ENCODE results near the gene SRP68. TPM values are rescaled to one million over a fixed set of nuclear protein-coding genes. Genes with fewer than 3 reads are reported as not detected.
A peak's percentile ranks its signal among the peaks of the same experiment; 100 is the strongest.

The SRP68 gene
- total and polyA plus RNA-seq, 9 of the 15 experiments (the other 6 are each of a cell fraction or from before 2014, with no cell fraction given), result 29.4 to 92.6 (median 36.2) TPM

- H3K79me2 ChIP-seq (ENCODE audit: control insufficient read depth, insufficient read depth, low read length), result no peaks in the 10 kb centered on the region
- CTCF ChIA-PET (ENCODE audit: low intra/inter-chr PET ratio), result no interaction called here
- POLR2A ChIA-PET, result interaction anchor here (0.7 kb wide), 1 partner anchor 44 kb away, joined by 3 read pairs; no protein-coding TSS in a partner anchor
- in situ Hi-C loops (cut with MboI) (no loop called here), intact Hi-C loops (cut with micrococcal nuclease) (no loop called here)
- H3K9me1 ChIP-seq (ENCODE audit: control insufficient read depth, insufficient read depth, low read length), result no peaks in the 10 kb centered on the region
- no peaks in the 10 kb centered on the region for H3K9me3 ChIP-seq (replicated peaks; ENCODE audit: control insufficient read depth, insufficient read depth, low read depth, low read length)
- peak overlapping the region in 1 of 2 experiments; percentile 50; a peak in 1 of 4 replicates for H3K9ac ChIP-seq (ENCODE audit: insufficient read depth in 1 of 2, low read depth in 2 of 2, low read length in 2 of 2)
- H3K4me3 ChIP-seq, result no peak overlapping the region
- no TSS peak for BruUV-seq (replicated peaks)
- DNase-seq (ENCODE audit: extremely low read depth in 1 of 4, low spot score in 3 of 4) (no peak), FAIRE-seq (no peak), ATAC-seq (no peak)
- no peak overlapping the region for H2AFZ ChIP-seq (ENCODE audit: low read depth, low read length)
- H3K27me3 ChIP-seq (ENCODE audit: control insufficient read depth in 2 of 2, insufficient read depth in 2 of 2, low read length in 2 of 2), result no peaks in the 10 kb centered on the region
- H4K20me1 ChIP-seq (replicated peaks; ENCODE audit: control insufficient read depth, insufficient read depth, low read length), result 0 out of 2 replicates have a peak, but pooled peaks cover 5% of the 10 kb centered on the region
- no peak overlapping the region for H3K4me2 ChIP-seq (ENCODE audit: insufficient read depth, low read length)
- H3K36me3 ChIP-seq (ENCODE audit: control insufficient read depth, insufficient read depth, low read length), result peaks cover 79% of the 10 kb centered on the region; the same call in 2 of the 3 replicates
- 92% methylated on average over 10 of the region's 11 CpGs for WGBS (ENCODE audit: insufficient coverage, low coverage, missing lambda C conversion rate)
- peaks cover 0 to 16% of the 10 kb centered on the region in 2 experiments; a peak in 1 of 5 replicates for H3K4me1 ChIP-seq (replicated peaks in 1 of 2; ENCODE audit: control insufficient read depth in 2 of 2, insufficient read depth in 2 of 2, low read length in 2 of 2)
- H3K27ac ChIP-seq (ENCODE audit: extremely low read depth, low read depth, low read length), result no peak overlapping the region
- TF ChIP-seq COPS2 (conservative IDR thresholded peaks at IDR 0.05) (no peak), SRSF7 (optimal IDR thresholded peaks at IDR 0.05; ENCODE audit: low read depth, low read length) (no peak), ZBTB49 (CRISPR knock-in tag; IDR thresholded peaks at IDR 0.05; ENCODE audit: borderline replicate concordance) (no peak), MED1 (CRISPR knock-in tag; IDR thresholded peaks at IDR 0.05; ENCODE audit: borderline replicate concordance) (no peak), PCBP1 (IDR thresholded peaks at IDR 0.05; ENCODE audit: low read depth, low read length, poor library complexity, severe bottlenecking) (no peak), TBL1XR1 (IDR thresholded peaks at IDR 0.05; ENCODE audit: low read length in 2 of 2) (no peak), PRMT5 (CRISPR knock-in tag; IDR thresholded peaks at IDR 0.05) (no peak), ATF3 (IDR thresholded peaks at IDR 0.05) (no peak), ATF3 (CRISPR knock-in tag; conservative IDR thresholded peaks at IDR 0.05) (no peak), BRCA1 (IDR thresholded peaks at IDR 0.05) (no peak), BRCA1 (CRISPR knock-in tag; IDR thresholded peaks at IDR 0.05) (no peak), TAF15 (IDR thresholded peaks at IDR 0.05; ENCODE audit: low read depth, low read length) (no peak), MYBL2 (IDR thresholded peaks at IDR 0.05; ENCODE audit: low read depth) (no peak), MYBL2 (CRISPR knock-in tag; IDR thresholded peaks at IDR 0.05; ENCODE audit: borderline replicate concordance) (no peak), ZNF740 (CRISPR knock-in tag; IDR thresholded peaks at IDR 0.05) (no peak), ZNF740 (tag; IDR thresholded peaks at IDR 0.05) (no peak), NFRKB (IDR thresholded peaks at IDR 0.05; ENCODE audit: low read depth) (no peak), RCOR1 (IDR thresholded peaks at IDR 0.05; ENCODE audit: borderline replicate concordance in 1 of 2, low read depth in 2 of 2, low read length in 2 of 2) (no peak)
Measured at GRCh38 chr17:76087531-76087930, 15.2 kb upstream of the SRP68 start.
